ENCODE results near the gene GABRE.

GRCh38 chrX:151919610-151920009 lies 54.9 kb downstream of the GABRE start:
- TF ChIP-seq CTCF (IDR thresholded peaks at IDR 0.05) = no peak
- TF ChIP-seq POLR2A (IDR thresholded peaks at IDR 0.05) = no peak
